ENCODE measurements around the gene PPP3R2.

Gene PPP3R2, protein sequence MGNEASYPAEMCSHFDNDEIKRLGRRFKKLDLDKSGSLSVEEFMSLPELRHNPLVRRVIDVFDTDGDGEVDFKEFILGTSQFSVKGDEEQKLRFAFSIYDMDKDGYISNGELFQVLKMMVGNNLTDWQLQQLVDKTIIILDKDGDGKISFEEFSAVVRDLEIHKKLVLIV

DNA sequence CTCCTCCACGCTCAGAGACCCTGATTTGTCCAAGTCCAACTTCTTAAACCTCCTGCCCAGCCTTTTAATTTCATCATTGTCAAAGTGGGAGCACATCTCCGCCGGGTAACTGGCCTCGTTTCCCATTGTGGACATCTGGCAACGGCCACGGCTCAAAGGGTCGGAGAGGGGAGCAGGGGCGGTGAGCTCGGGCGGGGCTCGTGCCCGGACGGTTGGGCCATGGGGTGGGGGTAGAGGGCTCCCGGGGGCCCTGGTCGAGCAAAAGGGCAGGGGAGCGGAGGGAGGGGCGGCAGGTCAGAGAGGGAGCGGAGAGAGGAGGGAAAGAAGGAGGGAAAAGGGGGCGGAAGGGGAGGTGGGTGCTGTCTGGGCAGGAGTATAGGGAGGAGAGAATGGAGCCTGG is at the start of gene PPP3R2:
Gene PPP3R2 (minus strand): TSS at position 174 of the 400 bp plus-strand sequence. CDS start 48 bp downstream, at position 126.
- no peak within 1 kb of the TSS for H3K27ac ChIP-seq (ENCODE audit: low read length)
- no peaks in the 10 kb centered on the region for H3K4me1 ChIP-seq (ENCODE audit: insufficient read depth, low read length)
- no peaks in the 10 kb centered on the region for H3K27me3 ChIP-seq (ENCODE audit: insufficient read depth, low read length, poor library complexity)
- H2AFZ ChIP-seq (ENCODE audit: low read depth, low read length), result no peak within 1 kb of the TSS
- H3K9me3 ChIP-seq (ENCODE audit: insufficient read depth, low read length, severe bottlenecking), result no peaks in the 10 kb centered on the region
- ATAC-seq (ENCODE audit: insufficient read depth, low read depth) (no peak), DNase-seq (no peak)
- no peaks in the 10 kb centered on the region for H3K36me3 ChIP-seq (ENCODE audit: insufficient read depth, low read length)
- no peak within 1 kb of the TSS for H3K4me2 ChIP-seq (ENCODE audit: insufficient read depth, low read length)
- no peak within 1 kb of the TSS for H3K4me3 ChIP-seq (ENCODE audit: low read depth in 1 of 2, low read length in 2 of 2)
- no peaks in the 10 kb centered on the region for H4K20me1 ChIP-seq (ENCODE audit: insufficient read depth, low read length)
- TF ChIP-seq, protein P1, sequence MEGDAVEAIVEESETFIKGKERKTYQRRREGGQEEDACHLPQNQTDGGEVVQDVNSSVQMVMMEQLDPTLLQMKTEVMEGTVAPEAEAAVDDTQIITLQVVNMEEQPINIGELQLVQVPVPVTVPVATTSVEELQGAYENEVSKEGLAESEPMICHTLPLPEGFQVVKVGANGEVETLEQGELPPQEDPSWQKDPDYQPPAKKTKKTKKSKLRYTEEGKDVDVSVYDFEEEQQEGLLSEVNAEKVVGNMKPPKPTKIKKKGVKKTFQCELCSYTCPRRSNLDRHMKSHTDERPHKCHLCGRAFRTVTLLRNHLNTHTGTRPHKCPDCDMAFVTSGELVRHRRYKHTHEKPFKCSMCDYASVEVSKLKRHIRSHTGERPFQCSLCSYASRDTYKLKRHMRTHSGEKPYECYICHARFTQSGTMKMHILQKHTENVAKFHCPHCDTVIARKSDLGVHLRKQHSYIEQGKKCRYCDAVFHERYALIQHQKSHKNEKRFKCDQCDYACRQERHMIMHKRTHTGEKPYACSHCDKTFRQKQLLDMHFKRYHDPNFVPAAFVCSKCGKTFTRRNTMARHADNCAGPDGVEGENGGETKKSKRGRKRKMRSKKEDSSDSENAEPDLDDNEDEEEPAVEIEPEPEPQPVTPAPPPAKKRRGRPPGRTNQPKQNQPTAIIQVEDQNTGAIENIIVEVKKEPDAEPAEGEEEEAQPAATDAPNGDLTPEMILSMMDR (IDR thresholded peaks at IDR 0.05; ENCODE audit: borderline replicate concordance, extremely low read depth, low read length, poor library complexity, severe bottlenecking), result no peak
- no peak for TF ChIP-seq EZH2 (IDR thresholded peaks at IDR 0.05; ENCODE audit: borderline replicate concordance, low read depth, low read length, severe bottlenecking)
- no peaks in the 10 kb centered on the region for H3K79me2 ChIP-seq (ENCODE audit: insufficient read depth, low read length)
- H3K9ac ChIP-seq (ENCODE audit: low read depth, low read length), result no peak within 1 kb of the TSS

DNA sequence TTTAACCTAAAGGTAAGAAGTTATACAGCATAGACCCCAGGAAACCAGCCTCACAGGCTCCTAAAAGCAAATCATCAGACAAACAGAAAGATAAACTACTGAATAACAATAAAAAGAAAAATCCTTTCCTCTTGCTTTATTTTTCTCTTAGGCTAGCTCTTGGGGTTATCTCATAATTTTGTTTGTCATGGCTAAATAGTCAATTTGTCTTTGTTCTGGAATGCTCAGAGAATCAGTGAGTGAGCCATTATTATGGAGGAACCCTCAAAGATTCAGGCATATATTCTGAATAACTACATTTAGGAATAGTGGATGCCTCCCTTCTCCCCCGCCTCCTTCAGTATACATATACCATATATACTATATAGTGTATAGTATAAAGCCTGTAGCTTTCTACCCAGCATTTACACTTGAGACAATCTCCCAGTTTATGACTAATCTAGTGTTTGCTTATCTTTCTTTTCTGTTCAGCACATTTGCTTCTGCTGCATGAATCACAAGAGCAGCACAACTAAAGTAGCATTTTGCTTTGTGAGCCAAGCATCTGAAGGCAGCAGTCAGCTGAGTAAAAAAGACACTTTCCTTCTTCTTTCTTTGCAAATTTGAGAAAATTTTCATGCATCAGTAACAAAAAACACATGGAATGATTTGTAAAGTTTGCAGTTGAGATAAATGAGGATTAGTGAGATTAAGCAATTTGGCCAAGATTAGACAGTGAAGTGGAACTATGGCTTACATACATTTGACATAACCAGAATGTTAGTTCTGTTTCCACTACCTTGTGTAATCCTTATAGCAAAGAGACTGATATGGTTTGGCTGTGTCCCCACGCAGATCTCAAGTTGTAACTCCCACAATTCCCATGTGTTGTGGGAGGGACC is 45.3 kb upstream of the PPP3R2 start:
- no peak overlapping the region for H3K9ac ChIP-seq (ENCODE audit: low read depth, low read length)
- H3K36me3 ChIP-seq (ENCODE audit: insufficient read depth, low read length), result no peaks in the 10 kb centered on the region
- ATAC-seq (ENCODE audit: insufficient read depth, low read depth), result no peak
- no peaks in the 10 kb centered on the region for H3K79me2 ChIP-seq (ENCODE audit: insufficient read depth, low read length)
- H3K4me2 ChIP-seq (ENCODE audit: insufficient read depth, low read length), result no peak overlapping the region
- no peak overlapping the region for H3K4me3 ChIP-seq (ENCODE audit: low read depth in 1 of 2, low read length in 2 of 2)
- no peaks in the 10 kb centered on the region for H4K20me1 ChIP-seq (ENCODE audit: insufficient read depth, low read length)
- DNase-seq, result no peak
- no peaks in the 10 kb centered on the region for H3K4me1 ChIP-seq (ENCODE audit: insufficient read depth, low read length)
- no peak overlapping the region for H3K27ac ChIP-seq (ENCODE audit: low read length)
- H2AFZ ChIP-seq (ENCODE audit: low read depth, low read length), result no peak overlapping the region
- TF ChIP-seq, protein P1 (IDR thresholded peaks at IDR 0.05; ENCODE audit: borderline replicate concordance, extremely low read depth, low read length, poor library complexity, severe bottlenecking), result no peak
- no peak for TF ChIP-seq EZH2 (IDR thresholded peaks at IDR 0.05; ENCODE audit: borderline replicate concordance, low read depth, low read length, severe bottlenecking)
- H3K27me3 ChIP-seq (ENCODE audit: insufficient read depth, low read length, poor library complexity), result no peaks in the 10 kb centered on the region
- no peaks in the 10 kb centered on the region for H3K9me3 ChIP-seq (ENCODE audit: insufficient read depth, low read length, severe bottlenecking)

DNA sequence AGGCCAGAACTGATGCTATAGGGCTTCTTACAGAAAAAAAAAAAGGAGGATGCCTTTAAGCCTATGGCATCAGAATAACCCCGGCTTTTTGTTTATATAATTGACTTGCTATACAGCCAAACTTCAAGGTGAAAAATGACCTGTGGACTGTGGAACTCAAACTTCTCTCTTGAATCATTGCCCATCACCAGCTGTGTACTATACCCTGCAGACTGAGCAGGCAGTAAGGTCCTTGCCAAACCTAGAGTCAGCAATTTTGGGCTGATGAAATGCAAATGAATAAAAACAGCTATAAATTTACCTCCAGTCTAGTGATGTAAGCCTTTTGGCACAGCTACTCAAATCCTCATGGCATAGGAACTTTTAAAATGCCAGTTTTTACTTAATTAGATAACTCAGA is 44.5 kb upstream of the PPP3R2 start:
- ATAC-seq (ENCODE audit: insufficient read depth, low read depth), result no peak
- Histone ChIP-seq H3K9ac (ENCODE audit: low read depth, low read length) (no peak overlapping the region), H3K36me3 (ENCODE audit: insufficient read depth, low read length) (no peaks in the 10 kb centered on the region), H3K27me3 (ENCODE audit: insufficient read depth, low read length, poor library complexity) (no peaks in the 10 kb centered on the region), H3K79me2 (ENCODE audit: insufficient read depth, low read length) (no peaks in the 10 kb centered on the region), H3K27ac (ENCODE audit: low read length) (no peak overlapping the region), H3K4me3 (ENCODE audit: low read depth in 1 of 2, low read length in 2 of 2) (no peak overlapping the region), H2AFZ (ENCODE audit: low read depth, low read length) (no peak overlapping the region), H3K4me1 (ENCODE audit: insufficient read depth, low read length) (no peaks in the 10 kb centered on the region), H4K20me1 (ENCODE audit: insufficient read depth, low read length) (no peaks in the 10 kb centered on the region), H3K9me3 (ENCODE audit: insufficient read depth, low read length, severe bottlenecking) (no peaks in the 10 kb centered on the region), H3K4me2 (ENCODE audit: insufficient read depth, low read length) (no peak overlapping the region)
- no peak for DNase-seq
- no peak for TF ChIP-seq EZH2 (IDR thresholded peaks at IDR 0.05; ENCODE audit: borderline replicate concordance, low read depth, low read length, severe bottlenecking)
- TF ChIP-seq, protein P1 (IDR thresholded peaks at IDR 0.05; ENCODE audit: borderline replicate concordance, extremely low read depth, low read length, poor library complexity, severe bottlenecking), result no peak

Measured in DND-41 (cell line).